Right atrium auricular region (tissue), 2 donors: Measurements from ENCODE around the gene TBC1D20. TPM values are rescaled to one million over a fixed set of nuclear protein-coding genes. Genes with fewer than 3 reads are reported as not detected.
"Not testable (repeated sequence)": the region's sequence is repeated elsewhere in the genome, so short reads cannot be mapped to it uniquely, and the experiment has no call there.

ENCODE experiments used
- DNase-seq: peaks from one replicate; pipeline ENCODE4 v3.0.0-alpha.2; 2019; ENCODE audit warnings: low spot score
- H3K27ac ChIP-seq, 2 donors: fragments of 200-600 bp; sonication (generic); 1 replicate in 1 of 2; 2 replicates in 1 of 2; pipeline ENCODE4 v1.5.1; 2016 to 2019
- H3K27me3 ChIP-seq, 2 donors: fragments of 200-600 bp; sonication (generic); one replicate each; pipeline versions ENCODE4 v1.5.1 to v1.6.0; 2017 to 2019
- H3K36me3 ChIP-seq: fragments of 200-600 bp; sonication (generic); one replicate; pipeline ENCODE4 v1.5.1; 2016
- H3K4me1 ChIP-seq, 2 donors: fragments of 200-600 bp; sonication (generic); one replicate each; pipeline versions ENCODE4 v1.5.1 to v1.6.0; 2017 to 2019
- H3K4me3 ChIP-seq, 2 donors: fragments of 200-600 bp; sonication (generic); 1 replicate in 1 of 2; 2 replicates in 1 of 2; pipeline ENCODE4 v1.5.1; 2017 to 2019; ENCODE audit warnings: mild to moderate bottlenecking in 1 of 2, moderate library complexity in 1 of 2
- H3K9me3 ChIP-seq, 2 donors: fragments of 200-600 bp; sonication (generic); one replicate each; pipeline ENCODE4 v1.5.1; 2019
- CTCF ChIP-seq, 2 donors: fragments of 200-600 bp; sonication (generic); IDR thresholded peaks; one replicate each; pipeline ENCODE4 v1.5.1; 2019; ENCODE audit warnings: antibody characterized with exemption in 2 of 2
- total RNA-seq, 2 donors: library from RNA; depleted of rRNA; stranded (reverse); fragments of >200 nt; gene quantifications; one replicate each; pipeline ENCODE4 v1.1.0, GENCODE V29; 2016

The TBC1D20 gene
- total RNA-seq, result 10 to 100 TPM; 24.3 to 27.0 TPM

DNA sequence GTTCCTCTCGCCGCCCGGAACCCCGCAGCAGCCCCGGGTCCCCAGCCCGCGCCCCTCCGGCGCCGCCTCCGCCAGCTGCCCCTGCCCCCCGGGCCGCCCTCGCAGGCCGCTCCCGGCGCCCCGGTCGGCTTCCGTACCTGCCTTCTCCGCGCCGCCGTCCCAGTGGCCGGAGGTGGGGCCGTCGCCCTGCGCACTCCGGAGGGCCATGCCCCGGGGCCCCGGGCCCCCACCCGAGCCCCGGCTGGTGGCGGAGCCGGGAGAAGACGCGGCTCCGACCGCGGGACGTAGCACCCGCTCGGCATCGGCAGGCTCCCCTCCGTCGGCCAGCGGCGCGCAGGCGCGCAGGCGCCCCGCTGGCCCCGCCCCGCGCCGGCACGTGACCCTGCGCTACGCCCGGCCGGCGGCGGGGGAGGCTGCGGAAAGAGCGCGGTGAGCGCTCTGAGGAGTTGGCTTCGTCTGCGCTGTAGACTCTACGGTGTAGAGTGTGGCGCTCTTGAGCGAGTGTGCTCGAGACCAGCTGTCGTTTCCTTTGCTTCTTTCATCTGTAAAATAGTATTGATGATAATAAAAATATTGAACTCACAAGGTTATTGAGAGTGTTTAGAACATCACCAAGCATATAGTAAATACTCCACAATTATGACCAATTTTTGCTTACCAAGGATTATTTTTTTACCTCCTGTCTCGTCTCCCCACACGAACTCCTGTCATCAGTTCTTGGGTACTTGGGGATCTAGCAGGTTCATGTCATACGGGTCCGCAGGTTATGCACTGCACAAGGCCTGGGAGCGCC, at the start of gene TBC1D20:
TSS of gene TBC1D20 (minus strand) at position 335 of the 793 bp plus-strand sequence. CDS start at position 207, 128 bp downstream.
- TF ChIP-seq CTCF (IDR thresholded peaks at IDR 0.05), result no peak
- peaks cover 0 to 39% of the 10 kb centered on the region in 2 donors for H3K4me1 ChIP-seq

DNA sequence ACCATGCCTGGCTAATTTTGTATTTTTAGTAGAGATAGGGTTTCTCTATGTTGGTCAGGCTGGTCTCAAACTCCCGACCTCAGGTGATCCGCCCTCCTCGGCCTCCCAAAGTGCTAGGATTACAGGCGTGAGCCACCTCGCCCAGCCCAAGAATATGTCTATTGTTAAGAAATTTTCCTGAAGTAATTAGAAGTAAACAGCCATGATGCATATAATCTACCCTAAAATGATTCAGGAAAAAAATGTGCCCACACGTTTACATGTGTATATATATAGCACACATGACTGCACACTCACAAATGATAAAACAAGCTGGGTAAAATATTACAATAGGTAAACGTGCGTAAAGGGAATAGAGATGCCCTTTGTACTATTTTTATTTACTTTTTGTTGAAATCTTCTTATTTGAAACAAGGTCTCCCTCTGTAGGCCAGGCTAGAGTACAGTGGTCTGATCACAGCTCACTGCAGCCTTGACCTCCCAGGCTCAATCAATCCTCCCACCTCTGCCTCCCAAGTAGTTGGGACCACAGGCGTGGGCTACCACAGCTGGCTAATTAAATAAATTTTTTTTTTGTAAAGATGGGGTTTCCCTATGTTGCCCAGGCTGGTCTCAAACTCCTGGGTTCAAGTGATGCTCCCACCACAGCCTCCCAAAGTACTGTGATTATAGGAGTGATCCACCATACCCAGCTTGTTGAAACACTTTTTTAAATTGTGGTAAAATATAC, 48.2 kb upstream of the TBC1D20 start:
- H3K4me3 ChIP-seq, H3K27ac ChIP-seq, DNase-seq, H3K27me3 ChIP-seq, H3K9me3 ChIP-seq: not testable (repeated sequence)
- peaks cover 0 to 20% of the 10 kb centered on the region in 2 donors for H3K4me1 ChIP-seq
- H3K36me3 ChIP-seq, result peaks cover 13% of the 10 kb centered on the region

More for the DNA sequence above, at the start of gene TBC1D20:
- H3K9me3 ChIP-seq, result no peaks in the 10 kb centered on the region
- H3K36me3 ChIP-seq, result no peaks in the 10 kb centered on the region
- peak within 1 kb of the TSS; percentile 94 to 96 for H3K27ac ChIP-seq
- DNase-seq, result peak; percentile 84
- peak within 1 kb of the TSS; percentile 83 to 94 for H3K4me3 ChIP-seq
- no peaks in the 10 kb centered on the region for H3K27me3 ChIP-seq

- H3K36me3 ChIP-seq, result peaks cover 30% of the 10 kb centered on the region
- not testable (repeated sequence) for H3K27ac ChIP-seq, H3K4me3 ChIP-seq, DNase-seq, H3K9me3 ChIP-seq, H3K27me3 ChIP-seq
- H3K4me1 ChIP-seq, result peaks cover 0 to 15% of the 10 kb centered on the region in 2 donors
These were observed 46.0 kb upstream of the TBC1D20 start for GRCh38 chr20:508364-508787.

- Histone ChIP-seq H3K36me3 (peaks cover 35% of the 10 kb centered on the region), H3K4me1 (peaks cover 0 to 10% of the 10 kb centered on the region in 2 donors), H3K27me3 (no peaks in the 10 kb centered on the region), H3K9me3 (no peaks in the 10 kb centered on the region), H3K4me3 (no peak overlapping the region), H3K27ac (no peak overlapping the region)
- DNase-seq, result no peak
- TF ChIP-seq CTCF (IDR thresholded peaks at IDR 0.05), result no peak
These were observed 45.5 kb upstream of the TBC1D20 start for GRCh38 chr20:507761-508332.

GRCh38 chr20:507006-507758, 44.8 kb upstream of the TBC1D20 start:
- DNase-seq, result no peak
- peaks cover 41% of the 10 kb centered on the region for H3K36me3 ChIP-seq
- H3K4me1 ChIP-seq, result peaks cover 0 to 7% of the 10 kb centered on the region in 2 donors

More at GRCh38 chr20:507006-507758, 44.8 kb upstream of the TBC1D20 start:
- Histone ChIP-seq H3K27ac (no peak overlapping the region), H3K9me3 (no peaks in the 10 kb centered on the region), H3K4me3 (no peak overlapping the region), H3K27me3 (no peaks in the 10 kb centered on the region)
- TF ChIP-seq CTCF (IDR thresholded peaks at IDR 0.05), result no peak
